Thymus (tissue), 11 donors: ENCODE measurements around the gene WDR70. TPM values are rescaled to one million over a fixed set of nuclear protein-coding genes. Genes with fewer than 3 reads are reported as not detected.
"Not testable (repeated sequence)": the region's sequence is repeated elsewhere in the genome, so short reads cannot be mapped to it uniquely, and the experiment has no call there.

Source experiments
- DNase-seq, 9 donors: peaks; one replicate each; pipeline ENCODE4 v3.0.0-alpha.2; 2013; ENCODE audit warnings: low spot score in 9 of 9, low read depth in 6 of 9, missing footprints in 1 of 9
- H3K27ac ChIP-seq, 2 donors: one replicate each; pipeline ENCODE4 v1.5.1; 2013; ENCODE audit warnings: control low read depth in 1 of 2, low read depth in 1 of 2, low read length in 1 of 2, mild to moderate bottlenecking in 1 of 2, moderate library complexity in 1 of 2
- H3K27me3 ChIP-seq, 2 donors: one replicate each; pipeline ENCODE4 v1.5.1; 2013; ENCODE audit warnings: low read length in 1 of 2; ENCODE audit not compliant: control insufficient read depth in 2 of 2, insufficient read depth in 1 of 2
- H3K36me3 ChIP-seq, 2 donors: one replicate each; pipeline ENCODE4 v1.5.1; 2013; ENCODE audit warnings: low read length in 1 of 2, mild to moderate bottlenecking in 1 of 2, moderate library complexity in 1 of 2; ENCODE audit not compliant: control insufficient read depth in 2 of 2, insufficient read depth in 2 of 2
- H3K4me1 ChIP-seq, 2 donors: one replicate each; pipeline ENCODE4 v1.5.1; 2013; ENCODE audit warnings: low read length in 2 of 2; ENCODE audit not compliant: control insufficient read depth in 2 of 2, insufficient read depth in 2 of 2
- H3K4me3 ChIP-seq, 2 donors: one replicate each; pipeline ENCODE4 v1.5.1; 2013; ENCODE audit warnings: low read length in 2 of 2, control low read depth in 1 of 2, mild to moderate bottlenecking in 1 of 2
- H3K9me3 ChIP-seq, 2 donors: one replicate each; pipeline ENCODE4 v1.5.1; 2013; ENCODE audit warnings: low read length in 1 of 2, mild to moderate bottlenecking in 1 of 2; ENCODE audit not compliant: control insufficient read depth in 2 of 2, insufficient read depth in 1 of 2
- WGBS: extraction: QIAGEN DNeasy Blood & Tissue Kit; methylation state at CpG from one replicate; pipeline ENCODE4 v1.1.7; 2013; 5-methylcytosine and 5-hydroxymethylcytosine counted together
- polyA plus RNA-seq: library from polyadenylated mRNA; stranded (reverse); fragments of 200-250 nt; gene quantifications from one replicate; pipeline ENCODE4 v1.2.3, GENCODE V29; 2013
- total RNA-seq: library from RNA; stranded (reverse); fragments of 120-200 nt; gene quantifications from one replicate; pipeline ENCODE4 v1.2.4, GENCODE V29; 2013
- donor health status: healthy.

WDR70 gene
- total and polyA plus RNA-seq, 2 donors = 34.4 to 39.9 TPM

- Histone ChIP-seq H3K4me3 (no peak overlapping the region), H3K9me3 (no peaks in the 10 kb centered on the region), H3K27me3 (no peaks in the 10 kb centered on the region), H3K27ac (no peak overlapping the region), H3K4me1 (no peaks in the 10 kb centered on the region), H3K36me3 (no peaks in the 10 kb centered on the region)
- no peak for DNase-seq
- WGBS = 96% methylated on average over 3 of the region's 3 CpGs
These were observed 57.2 kb downstream of the WDR70 start for GRCh38 chr5:37436146-37436934.

GRCh38 chr5:37437711-37438110 lies 58.6 kb downstream of the WDR70 start:
- Histone ChIP-seq H3K9me3 (no peaks in the 10 kb centered on the region), H3K4me3 (no peak overlapping the region), H3K27ac (no peak overlapping the region), H3K27me3 (no peaks in the 10 kb centered on the region), H3K4me1 (no peaks in the 10 kb centered on the region), H3K36me3 (no peaks in the 10 kb centered on the region)
- DNase-seq = no peak
- WGBS = 95% methylated on average over 2 of the region's 2 CpGs

GRCh38 chr5:37445783-37446182 lies 66.7 kb downstream of the WDR70 start:
- 92% methylated on average over 3 of the region's 3 CpGs for WGBS
- H3K27ac ChIP-seq, H3K4me3 ChIP-seq, DNase-seq, H3K4me1 ChIP-seq, H3K9me3 ChIP-seq, H3K27me3 ChIP-seq, H3K36me3 ChIP-seq: not testable (repeated sequence)

DNA sequence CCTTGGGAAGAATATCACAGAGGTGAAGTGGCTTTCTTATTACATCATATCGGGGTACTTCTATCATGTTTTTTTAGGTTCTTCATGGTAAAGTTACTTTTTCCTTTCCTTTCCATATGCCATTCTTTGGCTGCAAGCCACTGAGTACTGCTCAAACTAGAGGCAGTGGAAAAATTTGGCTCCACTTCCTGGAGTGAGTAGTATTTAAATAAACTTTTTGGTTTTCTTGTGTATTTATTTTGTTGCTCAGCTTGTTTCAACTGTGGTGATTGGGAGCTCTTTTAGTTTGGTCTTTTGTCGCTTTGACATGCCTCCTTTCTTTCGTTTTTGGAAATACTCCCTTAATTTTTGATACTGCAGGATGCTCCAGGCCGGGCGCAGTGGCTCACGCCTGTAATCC lies 69.8 kb downstream of the WDR70 start:
- Histone ChIP-seq H3K27me3 (no peaks in the 10 kb centered on the region), H3K4me1 (no peaks in the 10 kb centered on the region), H3K4me3 (no peak overlapping the region), H3K36me3 (peaks cover 3 to 4% of the 10 kb centered on the region in 2 donors), H3K9me3 (no peaks in the 10 kb centered on the region), H3K27ac (no peak overlapping the region)
- DNase-seq = no peak
- 98% methylated on average over 6 of the region's 6 CpGs for WGBS

- H3K27me3 ChIP-seq, H3K36me3 ChIP-seq, H3K9me3 ChIP-seq, DNase-seq, H3K4me3 ChIP-seq, H3K27ac ChIP-seq, H3K4me1 ChIP-seq: not testable (repeated sequence)
- WGBS = over 99% methylated on average over 3 of the region's 3 CpGs
These were observed 72.9 kb downstream of the WDR70 start for GRCh38 chr5:37451991-37452390.

DNA sequence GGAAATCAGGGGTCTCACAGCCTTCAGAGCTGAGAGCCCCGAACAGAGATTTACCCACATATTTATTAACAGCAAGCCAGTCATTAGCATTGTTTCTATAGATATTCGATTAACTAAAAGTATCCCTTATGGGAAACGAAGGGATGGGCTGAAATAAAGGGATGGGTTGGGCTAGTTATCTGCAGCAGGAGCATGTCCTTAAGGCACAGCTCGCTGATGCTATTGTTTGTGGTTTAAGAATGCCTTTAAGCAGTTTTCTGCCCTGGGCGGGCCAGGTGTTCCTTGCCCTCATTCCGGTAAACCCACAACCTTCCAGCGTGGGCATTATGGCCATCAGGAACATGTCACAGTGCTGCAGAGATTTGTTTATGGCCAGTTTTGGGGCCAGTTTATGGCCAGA lies 74.1 kb downstream of the WDR70 start:
- H3K4me3 ChIP-seq = not testable (repeated sequence)

GRCh38 chr5:37454402-37455055 lies 75.4 kb downstream of the WDR70 start:
- not testable (repeated sequence) for DNase-seq, H3K4me3 ChIP-seq, H3K27ac ChIP-seq, H3K4me1 ChIP-seq, H3K9me3 ChIP-seq, H3K36me3 ChIP-seq, H3K27me3 ChIP-seq
- 96% methylated on average over 1 of the region's 1 CpG for WGBS

More for the DNA sequence above, 74.1 kb downstream of the WDR70 start:
- H3K27ac ChIP-seq, H3K27me3 ChIP-seq, DNase-seq, H3K9me3 ChIP-seq, H3K4me1 ChIP-seq, H3K36me3 ChIP-seq: not testable (repeated sequence)
- WGBS = 98% methylated on average over 6 of the region's 7 CpGs

- 96% methylated on average over 7 of the region's 7 CpGs for WGBS
- H3K27me3 ChIP-seq, H3K9me3 ChIP-seq, H3K4me1 ChIP-seq, DNase-seq, H3K27ac ChIP-seq, H3K36me3 ChIP-seq, H3K4me3 ChIP-seq: not testable (repeated sequence)
These were observed 84.3 kb downstream of the WDR70 start for GRCh38 chr5:37463191-37464051.

DNA sequence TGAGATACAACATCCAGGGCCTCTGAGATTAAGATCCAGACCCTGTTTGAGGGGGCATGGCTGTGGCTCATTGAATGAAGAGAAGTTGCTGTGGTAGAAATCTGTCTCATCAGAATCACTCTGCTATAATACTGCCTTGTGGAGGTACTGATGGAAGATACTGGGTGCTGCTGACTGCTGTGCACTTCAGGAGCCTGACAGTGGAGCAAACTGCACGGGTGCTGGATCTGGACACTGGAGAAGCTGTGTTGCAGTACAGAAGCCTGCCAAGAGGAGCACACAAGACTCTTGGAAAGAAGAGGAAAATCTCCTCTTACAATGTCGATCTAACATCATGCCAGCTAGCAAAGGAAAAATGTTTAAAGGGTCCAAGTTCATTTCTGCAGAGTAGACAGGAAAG lies 85.5 kb downstream of the WDR70 start:
- not testable (repeated sequence) for H3K4me3 ChIP-seq, H3K27ac ChIP-seq, H3K9me3 ChIP-seq, H3K36me3 ChIP-seq, DNase-seq, H3K27me3 ChIP-seq, H3K4me1 ChIP-seq
- WGBS = 90% methylated on average over 2 of the region's 2 CpGs
